Measurements from ENCODE around the gene ZNF124. TPM values are rescaled to one million over a fixed set of nuclear protein-coding genes. Genes with fewer than 3 reads are reported as not detected.

The ZNF124 gene
- total and polyA plus RNA-seq, 2 of the 13 experiments (the other 11 are each of a cell fraction or from before 2014, with no cell fraction given) = 9.7 to 134 TPM

GRCh38 chr1:247146671-247147070 lies 25.1 kb downstream of the ZNF124 start:
- TF ChIP-seq ONECUT2 (CRISPR knock-in tag; IDR thresholded peaks at IDR 0.05) (no peak), ZBTB33 (CRISPR knock-in tag; IDR thresholded peaks at IDR 0.05) (peak; percentile 69), ZNF576 (CRISPR knock-in tag; IDR thresholded peaks at IDR 0.05) (peak; percentile 62; the same call in 1 of the 2 replicates), CEBPB (IDR thresholded peaks at IDR 0.05; ENCODE audit: borderline replicate concordance, low read depth, low read length) (no peak), ZNF274 (CRISPR knock-in tag; IDR thresholded peaks at IDR 0.05) (no peak), STAG1 (CRISPR knock-in tag; IDR thresholded peaks at IDR 0.05) (peak; percentile 23; the same call in 1 of the 2 replicates), CTCF (CRISPR knock-in tag; IDR thresholded peaks at IDR 0.05) (peak; percentile 43), FOXO1 (CRISPR knock-in tag; IDR thresholded peaks at IDR 0.05) (no peak)
- in situ Hi-C loops (cut with HindIII; ENCODE audit: extremely low pct_ligation_motif_present, low pct_unique_long_range_greater_than_20kb) = no loop called here
- WGBS (ENCODE audit: low lambda C conversion rate) = 100% methylated on average over 3 of the region's 3 CpGs
- ATAC-seq (peak; percentile 64), DNase-seq (ENCODE audit: low spot score) (peak; percentile 20), FAIRE-seq (no peak)
- H3K4me1 ChIP-seq (ENCODE audit: insufficient read depth, low read length) = no peaks in the 10 kb centered on the region
- intact Hi-C loops (cut with micrococcal nuclease; ENCODE audit: unreplicated experiment) = no loop called here
- peaks cover 2 to 23% of the 10 kb centered on the region in 2 experiments for H3K36me3 ChIP-seq (replicated peaks in 1 of 2; ENCODE audit: control insufficient read depth in 1 of 2, insufficient read depth in 2 of 2, low read length in 2 of 2)
- H3K9me3 ChIP-seq (ENCODE audit: low read length) = peaks cover 2% of the 10 kb centered on the region; the same call in 1 of the 2 replicates
- no peak overlapping the region for H3K9ac ChIP-seq (ENCODE audit: insufficient read depth, low read depth, low read length)
- H2AFZ ChIP-seq (ENCODE audit: low read length) = no peak overlapping the region
- no peak overlapping the region for H3K27ac ChIP-seq (ENCODE audit: extremely low read length, insufficient read depth, low read length)
- H3K79me2 ChIP-seq (ENCODE audit: insufficient read depth, low read length) = peaks cover 6% of the 10 kb centered on the region
- no peaks in the 10 kb centered on the region for H4K20me1 ChIP-seq (ENCODE audit: insufficient read depth, low read length)
- no TSS peak for BruUV-seq (replicated peaks)
- H3K4me3 ChIP-seq (replicated peaks in 1 of 3; ENCODE audit: insufficient read depth in 1 of 3, low read depth in 2 of 3, low read length in 3 of 3) = no peak overlapping the region
- no peak overlapping the region for H3K4me2 ChIP-seq (ENCODE audit: low read depth, low read length)
- no peaks in the 10 kb centered on the region for H3K27me3 ChIP-seq (ENCODE audit: control insufficient read depth in 1 of 2, insufficient read depth in 2 of 2, low read length in 2 of 2)
- ChIA-PET POLR2A (no interaction called here), CTCF (ENCODE audit: low intra/inter-chr PET ratio, low total read pairs) (no interaction called here)

All from HepG2 (cell line).